GM12872 (cell line): ENCODE measurements around the gene NR4A1.
A peak's percentile ranks its signal among the peaks of the same experiment; 100 is the strongest.

Source experiments
- TF ChIP-seq, protein P1 (sequence below): IDR thresholded peaks from 3 replicates; pipeline ENCODE4 v1.5.1; 2011; ENCODE audit warnings: low read depth, mild to moderate bottlenecking, low read length, moderate library complexity; ENCODE audit not compliant: insufficient read depth

Gene NR4A1

DNA sequence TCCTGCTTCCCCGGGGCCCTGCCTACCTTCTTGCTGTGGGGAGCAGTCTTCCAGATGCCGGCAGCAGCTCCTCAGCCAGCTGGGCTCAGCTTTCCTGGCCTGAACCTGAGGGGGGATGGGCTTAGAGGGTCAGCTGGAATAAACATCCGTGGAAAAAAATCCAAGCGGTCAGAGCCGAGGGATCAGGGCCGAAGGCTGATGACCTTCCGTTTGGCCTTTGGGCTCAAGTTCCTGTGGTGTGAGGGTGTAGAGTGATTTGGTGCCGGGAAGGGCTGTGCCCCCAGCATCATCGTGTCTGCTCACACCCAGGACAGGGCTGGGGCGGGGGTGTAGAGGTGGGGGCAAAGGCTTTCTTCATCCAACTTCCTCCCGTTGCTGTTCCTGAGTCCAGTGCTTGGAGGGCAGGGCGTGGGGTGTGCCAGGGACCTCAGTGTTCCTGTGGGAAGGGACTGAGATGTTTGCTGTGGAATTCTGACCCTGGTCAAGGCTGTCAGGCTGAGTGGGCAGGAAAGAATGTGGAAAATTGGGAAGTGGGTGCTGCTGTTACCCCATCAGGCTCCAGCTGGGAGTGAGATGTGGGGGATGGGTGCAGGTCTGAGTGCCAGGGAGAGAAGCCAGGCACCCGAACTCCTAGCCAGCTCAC, 30.9 kb downstream of the NR4A1 start:
- TF ChIP-seq, protein P1, sequence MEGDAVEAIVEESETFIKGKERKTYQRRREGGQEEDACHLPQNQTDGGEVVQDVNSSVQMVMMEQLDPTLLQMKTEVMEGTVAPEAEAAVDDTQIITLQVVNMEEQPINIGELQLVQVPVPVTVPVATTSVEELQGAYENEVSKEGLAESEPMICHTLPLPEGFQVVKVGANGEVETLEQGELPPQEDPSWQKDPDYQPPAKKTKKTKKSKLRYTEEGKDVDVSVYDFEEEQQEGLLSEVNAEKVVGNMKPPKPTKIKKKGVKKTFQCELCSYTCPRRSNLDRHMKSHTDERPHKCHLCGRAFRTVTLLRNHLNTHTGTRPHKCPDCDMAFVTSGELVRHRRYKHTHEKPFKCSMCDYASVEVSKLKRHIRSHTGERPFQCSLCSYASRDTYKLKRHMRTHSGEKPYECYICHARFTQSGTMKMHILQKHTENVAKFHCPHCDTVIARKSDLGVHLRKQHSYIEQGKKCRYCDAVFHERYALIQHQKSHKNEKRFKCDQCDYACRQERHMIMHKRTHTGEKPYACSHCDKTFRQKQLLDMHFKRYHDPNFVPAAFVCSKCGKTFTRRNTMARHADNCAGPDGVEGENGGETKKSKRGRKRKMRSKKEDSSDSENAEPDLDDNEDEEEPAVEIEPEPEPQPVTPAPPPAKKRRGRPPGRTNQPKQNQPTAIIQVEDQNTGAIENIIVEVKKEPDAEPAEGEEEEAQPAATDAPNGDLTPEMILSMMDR, result no peak

DNA sequence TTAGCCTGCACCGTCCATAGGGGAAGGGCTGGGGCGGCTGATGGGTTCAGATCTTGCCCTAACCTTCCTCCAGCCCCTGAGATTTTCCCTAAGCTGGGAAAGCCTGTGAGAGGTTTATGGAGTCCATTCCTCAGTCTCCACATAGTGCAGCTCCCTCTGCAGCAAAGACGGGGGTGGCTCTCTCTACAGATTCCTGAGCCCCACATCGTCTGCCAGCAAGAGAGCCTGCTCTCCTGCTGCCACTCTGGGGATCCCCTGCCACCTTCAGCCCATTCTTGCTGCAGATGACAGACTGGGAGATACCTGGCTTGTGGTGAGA, 31.4 kb downstream of the NR4A1 start:
- TF ChIP-seq, protein P1, result no peak

DNA sequence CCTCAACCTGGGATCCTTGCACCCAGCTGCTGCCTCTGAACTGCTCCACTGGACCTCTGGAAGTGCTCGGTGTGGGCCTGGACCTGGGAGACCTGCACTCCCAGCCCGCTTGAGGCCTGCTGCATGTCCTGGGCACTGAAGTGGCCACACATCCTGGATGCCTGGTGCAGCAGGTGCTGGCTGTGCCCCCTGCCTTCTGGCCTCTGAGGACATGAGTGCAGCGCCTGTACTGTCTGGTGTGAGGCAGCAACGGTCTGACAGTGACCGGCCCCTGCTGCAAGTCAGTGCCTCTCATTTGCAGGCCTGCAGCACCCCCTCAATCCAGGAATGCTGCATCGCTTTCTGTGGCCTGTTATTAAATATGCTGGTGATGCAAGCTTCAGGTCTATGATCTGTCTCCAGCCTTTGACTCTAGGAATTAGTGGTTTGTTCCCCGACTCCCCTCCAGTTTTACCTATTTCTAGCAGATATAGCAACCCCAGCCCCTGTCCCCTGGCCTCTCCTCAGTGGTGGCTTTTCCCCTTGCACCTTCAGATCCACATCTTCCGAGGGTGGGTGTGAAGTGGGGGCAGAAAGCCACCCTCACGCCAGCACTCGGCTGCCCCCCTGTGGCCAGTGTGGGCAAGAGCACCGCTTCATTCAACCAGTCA, 31.9 kb downstream of the NR4A1 start:
- TF ChIP-seq, protein P1, result peak; percentile 98

DNA sequence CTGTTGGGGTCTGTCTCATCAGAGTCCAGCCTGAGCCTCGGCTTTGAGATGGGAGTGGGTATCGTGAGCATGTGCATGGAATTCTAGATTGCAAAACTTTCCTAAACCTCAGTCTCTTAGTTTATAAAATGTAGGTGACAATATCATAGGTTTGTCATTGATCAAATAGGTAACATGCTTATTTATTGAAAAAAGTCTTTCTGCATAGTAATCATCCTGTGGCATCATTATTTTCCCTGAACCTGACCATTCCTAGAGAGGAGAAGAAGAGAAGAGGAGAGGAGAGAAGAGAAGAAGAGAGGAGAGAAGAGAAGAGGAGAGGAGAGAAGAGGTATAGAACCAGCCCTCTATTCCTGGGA, 32.4 kb downstream of the NR4A1 start:
- TF ChIP-seq, protein P1, result no peak

DNA sequence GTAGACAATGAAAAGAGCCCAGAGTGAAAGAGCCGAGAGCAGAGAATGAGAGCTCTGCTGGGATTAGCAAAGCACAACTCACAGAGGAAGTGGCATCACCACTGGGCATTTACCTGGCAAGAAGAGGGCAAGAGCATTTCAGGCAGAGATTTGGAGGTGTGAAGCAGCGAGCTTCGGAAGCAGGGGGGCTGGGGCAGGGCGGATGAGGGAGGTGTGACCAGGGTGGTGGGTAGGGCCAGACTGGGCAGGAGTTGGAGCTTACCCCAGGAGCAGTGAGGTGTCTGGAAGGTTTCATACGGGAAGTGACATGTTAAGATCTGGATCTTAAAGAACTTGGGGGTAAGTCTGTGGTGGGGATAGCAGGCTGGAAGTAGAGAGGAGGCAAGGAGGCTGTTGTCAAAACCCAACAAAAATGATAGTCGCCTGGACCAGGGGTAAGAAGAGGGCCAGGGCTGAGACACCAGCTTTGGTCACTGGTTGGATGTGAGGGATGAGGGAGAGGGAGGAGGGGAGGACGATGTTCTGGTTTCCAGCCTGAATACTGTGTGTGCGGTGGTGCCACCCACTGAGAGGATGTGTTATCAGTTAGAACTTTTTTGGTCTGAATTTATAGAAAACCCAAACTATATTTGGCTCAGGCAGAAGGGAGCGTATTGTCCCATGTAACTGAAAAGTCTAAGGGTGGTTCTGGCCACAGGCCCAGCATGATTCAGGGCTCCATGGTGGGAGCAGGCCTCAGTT, 33.4 kb downstream of the NR4A1 start:
- TF ChIP-seq, protein P1, result no peak

DNA sequence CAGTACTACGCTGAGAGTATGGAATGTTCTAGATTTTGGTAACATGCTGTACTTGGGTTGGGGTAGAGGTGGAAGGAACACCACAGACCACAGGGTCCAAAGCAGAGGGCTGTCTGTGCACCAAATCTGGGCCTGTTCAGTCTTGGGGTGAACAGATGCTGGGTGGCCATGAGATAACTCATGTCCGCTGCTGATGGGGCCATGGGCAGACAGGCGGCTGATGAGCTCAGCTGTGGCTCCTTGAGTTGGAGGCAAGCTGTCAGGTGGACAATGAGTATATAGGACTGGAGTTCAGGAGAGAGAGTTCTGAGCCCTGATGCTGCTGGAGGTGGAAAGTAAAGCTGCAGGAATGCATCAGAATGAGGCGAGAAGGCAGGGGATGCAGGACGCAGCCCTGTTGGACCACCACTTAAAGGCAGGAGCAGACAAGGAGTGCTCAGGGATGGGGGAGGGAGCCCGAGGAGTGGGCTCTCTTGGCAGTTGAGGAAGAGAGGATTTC, 34.5 kb downstream of the NR4A1 start:
- TF ChIP-seq, protein P1, result no peak

DNA sequence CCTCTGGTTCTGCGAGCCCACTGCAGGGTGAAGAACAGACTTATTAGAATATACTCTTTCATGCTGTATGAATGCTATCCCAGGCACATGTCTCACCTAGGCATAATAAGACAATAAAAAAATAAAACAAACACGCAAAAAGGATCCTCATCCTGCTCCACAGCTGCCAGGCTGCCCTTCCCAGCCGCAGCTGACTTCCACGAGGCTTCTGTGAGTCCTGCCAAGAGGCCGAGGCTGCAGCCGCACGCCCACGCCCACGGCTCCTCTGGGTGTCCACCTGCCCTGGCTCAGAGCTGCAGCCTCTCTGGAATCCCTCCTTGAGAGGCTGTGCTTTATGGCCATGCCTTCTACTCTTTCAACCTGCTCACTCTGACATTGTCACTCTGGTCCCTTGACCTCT, 35.1 kb downstream of the NR4A1 start:
- TF ChIP-seq, protein P1, result no peak
